K562 (cell line): ENCODE results near the gene DYNLT2B. TPM values are rescaled to one million over a fixed set of nuclear protein-coding genes. Genes with fewer than 3 reads are reported as not detected.
A peak's percentile ranks its signal among the peaks of the same experiment; 100 is the strongest.

Source experiments
- BACH1 ChIP-seq: fragments of 200-800 bp; sonication (Bioruptor generic); IDR thresholded peaks from 2 replicates; pipeline ENCODE4 v1.6.1; 2016; ENCODE audit warnings: missing genetic modification characterization, missing compliant biosample characterization
- DPF2 ChIP-seq: fragments of 450-650 bp; IDR thresholded peaks from 2 replicates; pipeline ENCODE4 v1.6.1; 2016
- IFI16 ChIP-seq: fragments of 250-450 bp; sonication (Bioruptor Pico); IDR thresholded peaks from 2 replicates; pipeline ENCODE4 v2.1.2; 2022; ENCODE audit warnings: mild to moderate bottlenecking, inconsistent platforms
- KDM5B ChIP-seq: fragments of 200-600 bp; sonication (generic); IDR thresholded peaks from 2 replicates; pipeline ENCODE4 v1.6.1; 2012; ENCODE audit warnings: low read depth, mild to moderate bottlenecking, moderate library complexity, low read length, control low read depth, inconsistent platforms; ENCODE audit not compliant: insufficient replicate concordance
- MTA1 ChIP-seq: fragments of 450-650 bp; IDR thresholded peaks from 2 replicates; pipeline ENCODE4 v1.6.1; 2017; ENCODE audit warnings: borderline replicate concordance
- NCOA6 ChIP-seq: fragments of 450-650 bp; IDR thresholded peaks from 2 replicates; pipeline ENCODE4 v1.6.1; 2017; ENCODE audit warnings: mild to moderate bottlenecking
- NFE2 ChIP-seq: IDR thresholded peaks from 2 replicates; pipeline ENCODE4 v1.6.1; 2014; ENCODE audit warnings: antibody characterized with exemption, low read depth
- NRF1 ChIP-seq, 2 experiments: fragments of 450-650 bp; IDR thresholded peaks in 1 of 2; conservative IDR thresholded peaks in 1 of 2; 2 replicates each; pipeline ENCODE4 v1.6.1; 2014; ENCODE audit warnings: mild to moderate bottlenecking in 2 of 2
- SMAD2 ChIP-seq: fragments of 150-350 bp; IDR thresholded peaks from 2 replicates; pipeline ENCODE4 v1.6.1; 2014; ENCODE audit warnings: low read depth, mild to moderate bottlenecking, low read length
- SNIP1 ChIP-seq: fragments of 450-650 bp; IDR thresholded peaks from 2 replicates; pipeline ENCODE4 v1.7.1; 2017; ENCODE audit warnings: low read depth, mild to moderate bottlenecking
- TEAD1 ChIP-seq, 2 experiments: fragments of 450-650 bp in 1 of 2; sonication (generic) in 1 of 2; formaldehyde crosslinking; IDR thresholded peaks; 2 replicates each; pipeline versions ENCODE4 v1.4.0 to v1.8.0; 2020 to 2022; ENCODE audit warnings: mild to moderate bottlenecking in 2 of 2, missing genetic modification reagents in 1 of 2
- TRIM24 ChIP-seq, 2 experiments: fragments of 450-650 bp; IDR thresholded peaks; 2 replicates each; pipeline ENCODE4 v1.6.1; 2016
- ZNF707 ChIP-seq: fragments of 250-450 bp; sonication (Bioruptor Pico); conservative IDR thresholded peaks from 2 replicates; pipeline ENCODE4 v1.8.0; 2022; ENCODE audit warnings: inconsistent platforms, mild to moderate bottlenecking, moderate library complexity
- polyA plus RNA-seq, 8 experiments: library from polyadenylated mRNA; depleted of rRNA in 4 of 8; stranded (reverse) in 5 of 8; unstranded in 3 of 8; fragments of >200 nt; fragmentation: Nextera tagmentation in 2 of 8; fragmentation: Illumina TruSeq in 1 of 8; extraction: Ambion mirVana in 2 of 8; extraction: Trizol in 1 of 8; gene quantifications; 2 replicates each; pipeline versions ENCODE4 v1.2.1 to v1.2.3, GENCODE V29; 2011 to 2014; ENCODE audit warnings: inconsistent platforms in 1 of 8, missing spikeins in 1 of 8
- total RNA-seq, 7 experiments: library from RNA; depleted of rRNA in 6 of 7; stranded (reverse); fragments of >200 nt in 6 of 7; fragmentation: Illumina TruSeq in 2 of 7; extraction: Trizol in 2 of 7; gene quantifications; 2 replicates each; pipeline versions ENCODE4 v1.2.1 to v1.2.3, GENCODE V29; 2011 to 2021; ENCODE audit warnings: low replicate concordance in 1 of 7
- TF ChIP-seq, protein P1 (sequence below), 2 experiments: IDR thresholded peaks in 1 of 2; conservative IDR thresholded peaks in 1 of 2; 2 replicates each; pipeline ENCODE4 v1.6.1; 2016; ENCODE audit warnings: low read depth in 2 of 2, mild to moderate bottlenecking in 1 of 2, missing compliant biosample characterization in 1 of 2, missing genetic modification characterization in 1 of 2, moderate library complexity in 1 of 2
- TF ChIP-seq, protein P2 (sequence below): sonication (generic); formaldehyde crosslinking; IDR thresholded peaks from 2 replicates; pipeline ENCODE4 v1.8.1; 2023; ENCODE audit warnings: mild to moderate bottlenecking, missing genetic modification reagents
- TF ChIP-seq, protein P3 (sequence below): fragments of 450-650 bp; IDR thresholded peaks from 2 replicates; pipeline ENCODE4 v1.6.1; 2014; ENCODE audit warnings: low read depth, mild to moderate bottlenecking, moderate library complexity, borderline replicate concordance
- TF ChIP-seq, protein P4 (sequence below): sonication (generic); formaldehyde crosslinking; IDR thresholded peaks from 2 replicates; pipeline ENCODE4 v1.8.0; 2022; ENCODE audit warnings: missing genetic modification reagents, mild to moderate bottlenecking, borderline replicate concordance
- TF ChIP-seq, protein P5 (sequence below): IDR thresholded peaks from 2 replicates; pipeline ENCODE4 v1.6.1; 2016; ENCODE audit warnings: missing genetic modification characterization, missing compliant biosample characterization

DYNLT2B gene
- total and polyA plus RNA-seq, 9 of the 15 experiments (the other 6 are each of a cell fraction or from before 2014, with no cell fraction given), result 6.5 to 19.9 (median 8.7) TPM

DNA sequence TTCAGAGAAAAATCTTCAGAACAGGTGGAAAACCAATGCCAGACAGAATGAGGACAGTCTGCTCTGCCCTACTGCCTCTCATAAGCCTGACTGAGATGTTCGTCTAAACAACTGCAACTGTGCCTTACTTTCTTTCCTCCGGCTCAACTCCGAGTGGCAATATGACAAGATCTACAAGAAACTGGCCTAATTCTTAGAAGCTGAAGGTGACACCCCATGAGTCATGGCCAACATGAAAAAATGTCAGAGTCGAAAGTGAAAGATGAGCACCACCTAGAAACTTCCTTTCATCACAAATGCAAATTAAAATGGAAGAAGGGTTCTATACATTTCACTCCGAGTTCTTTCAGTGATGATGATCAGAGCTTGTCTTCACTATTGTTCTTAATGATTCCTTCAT is 43.5 kb downstream of the DYNLT2B start (continued):
- TF ChIP-seq, protein P1, sequence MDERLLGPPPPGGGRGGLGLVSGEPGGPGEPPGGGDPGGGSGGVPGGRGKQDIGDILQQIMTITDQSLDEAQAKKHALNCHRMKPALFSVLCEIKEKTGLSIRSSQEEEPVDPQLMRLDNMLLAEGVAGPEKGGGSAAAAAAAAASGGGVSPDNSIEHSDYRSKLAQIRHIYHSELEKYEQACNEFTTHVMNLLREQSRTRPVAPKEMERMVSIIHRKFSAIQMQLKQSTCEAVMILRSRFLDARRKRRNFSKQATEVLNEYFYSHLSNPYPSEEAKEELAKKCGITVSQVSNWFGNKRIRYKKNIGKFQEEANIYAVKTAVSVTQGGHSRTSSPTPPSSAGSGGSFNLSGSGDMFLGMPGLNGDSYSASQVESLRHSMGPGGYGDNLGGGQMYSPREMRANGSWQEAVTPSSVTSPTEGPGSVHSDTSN (CRISPR knock-in tag; IDR thresholded peaks at IDR 0.05; ENCODE audit: low read depth), result no peak
- TF ChIP-seq, protein P1 (tag; conservative IDR thresholded peaks at IDR 0.05; ENCODE audit: low read depth), result peak; percentile 76
- TF ChIP-seq, protein P2, sequence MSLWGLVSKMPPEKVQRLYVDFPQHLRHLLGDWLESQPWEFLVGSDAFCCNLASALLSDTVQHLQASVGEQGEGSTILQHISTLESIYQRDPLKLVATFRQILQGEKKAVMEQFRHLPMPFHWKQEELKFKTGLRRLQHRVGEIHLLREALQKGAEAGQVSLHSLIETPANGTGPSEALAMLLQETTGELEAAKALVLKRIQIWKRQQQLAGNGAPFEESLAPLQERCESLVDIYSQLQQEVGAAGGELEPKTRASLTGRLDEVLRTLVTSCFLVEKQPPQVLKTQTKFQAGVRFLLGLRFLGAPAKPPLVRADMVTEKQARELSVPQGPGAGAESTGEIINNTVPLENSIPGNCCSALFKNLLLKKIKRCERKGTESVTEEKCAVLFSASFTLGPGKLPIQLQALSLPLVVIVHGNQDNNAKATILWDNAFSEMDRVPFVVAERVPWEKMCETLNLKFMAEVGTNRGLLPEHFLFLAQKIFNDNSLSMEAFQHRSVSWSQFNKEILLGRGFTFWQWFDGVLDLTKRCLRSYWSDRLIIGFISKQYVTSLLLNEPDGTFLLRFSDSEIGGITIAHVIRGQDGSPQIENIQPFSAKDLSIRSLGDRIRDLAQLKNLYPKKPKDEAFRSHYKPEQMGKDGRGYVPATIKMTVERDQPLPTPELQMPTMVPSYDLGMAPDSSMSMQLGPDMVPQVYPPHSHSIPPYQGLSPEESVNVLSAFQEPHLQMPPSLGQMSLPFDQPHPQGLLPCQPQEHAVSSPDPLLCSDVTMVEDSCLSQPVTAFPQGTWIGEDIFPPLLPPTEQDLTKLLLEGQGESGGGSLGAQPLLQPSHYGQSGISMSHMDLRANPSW (CRISPR knock-in tag), result no peak
- TF ChIP-seq, protein P3, sequence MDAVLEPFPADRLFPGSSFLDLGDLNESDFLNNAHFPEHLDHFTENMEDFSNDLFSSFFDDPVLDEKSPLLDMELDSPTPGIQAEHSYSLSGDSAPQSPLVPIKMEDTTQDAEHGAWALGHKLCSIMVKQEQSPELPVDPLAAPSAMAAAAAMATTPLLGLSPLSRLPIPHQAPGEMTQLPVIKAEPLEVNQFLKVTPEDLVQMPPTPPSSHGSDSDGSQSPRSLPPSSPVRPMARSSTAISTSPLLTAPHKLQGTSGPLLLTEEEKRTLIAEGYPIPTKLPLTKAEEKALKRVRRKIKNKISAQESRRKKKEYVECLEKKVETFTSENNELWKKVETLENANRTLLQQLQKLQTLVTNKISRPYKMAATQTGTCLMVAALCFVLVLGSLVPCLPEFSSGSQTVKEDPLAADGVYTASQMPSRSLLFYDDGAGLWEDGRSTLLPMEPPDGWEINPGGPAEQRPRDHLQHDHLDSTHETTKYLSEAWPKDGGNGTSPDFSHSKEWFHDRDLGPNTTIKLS, result peak; percentile 10; the same call in 1 of the 2 replicates
- TF ChIP-seq ZNF707 (CRISPR knock-in tag) (no peak), TEAD1 (CRISPR knock-in tag; IDR thresholded peaks at IDR 0.05) (no peak), TRIM24 (IDR thresholded peaks at IDR 0.05) (peak in 1 of 2 experiments; percentile 30; a peak in 1 of 4 replicates), MTA1 (no peak), IFI16 (CRISPR knock-in tag) (no peak), SMAD2 (no peak), BACH1 (tag) (0 out of 2 replicates have a peak, but pooled peaks have one; percentile 45), NRF1 (conservative IDR thresholded peaks at IDR 0.05 in 1 of 2, IDR thresholded peaks at IDR 0.05 in 1 of 2) (peak in 1 of 2 experiments; percentile 23; a peak in 1 of 4 replicates), SNIP1 (no peak), NCOA6 (no peak), NFE2 (0 out of 2 replicates have a peak, but pooled peaks have one; percentile 19), KDM5B (peak; percentile 32), DPF2 (peak; percentile 88)
- TF ChIP-seq, protein P4, sequence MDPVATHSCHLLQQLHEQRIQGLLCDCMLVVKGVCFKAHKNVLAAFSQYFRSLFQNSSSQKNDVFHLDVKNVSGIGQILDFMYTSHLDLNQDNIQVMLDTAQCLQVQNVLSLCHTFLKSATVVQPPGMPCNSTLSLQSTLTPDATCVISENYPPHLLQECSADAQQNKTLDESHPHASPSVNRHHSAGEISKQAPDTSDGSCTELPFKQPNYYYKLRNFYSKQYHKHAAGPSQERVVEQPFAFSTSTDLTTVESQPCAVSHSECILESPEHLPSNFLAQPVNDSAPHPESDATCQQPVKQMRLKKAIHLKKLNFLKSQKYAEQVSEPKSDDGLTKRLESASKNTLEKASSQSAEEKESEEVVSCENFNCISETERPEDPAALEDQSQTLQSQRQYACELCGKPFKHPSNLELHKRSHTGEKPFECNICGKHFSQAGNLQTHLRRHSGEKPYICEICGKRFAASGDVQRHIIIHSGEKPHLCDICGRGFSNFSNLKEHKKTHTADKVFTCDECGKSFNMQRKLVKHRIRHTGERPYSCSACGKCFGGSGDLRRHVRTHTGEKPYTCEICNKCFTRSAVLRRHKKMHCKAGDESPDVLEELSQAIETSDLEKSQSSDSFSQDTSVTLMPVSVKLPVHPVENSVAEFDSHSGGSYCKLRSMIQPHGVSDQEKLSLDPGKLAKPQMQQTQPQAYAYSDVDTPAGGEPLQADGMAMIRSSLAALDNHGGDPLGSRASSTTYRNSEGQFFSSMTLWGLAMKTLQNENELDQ, result no peak
- TF ChIP-seq, protein P5, sequence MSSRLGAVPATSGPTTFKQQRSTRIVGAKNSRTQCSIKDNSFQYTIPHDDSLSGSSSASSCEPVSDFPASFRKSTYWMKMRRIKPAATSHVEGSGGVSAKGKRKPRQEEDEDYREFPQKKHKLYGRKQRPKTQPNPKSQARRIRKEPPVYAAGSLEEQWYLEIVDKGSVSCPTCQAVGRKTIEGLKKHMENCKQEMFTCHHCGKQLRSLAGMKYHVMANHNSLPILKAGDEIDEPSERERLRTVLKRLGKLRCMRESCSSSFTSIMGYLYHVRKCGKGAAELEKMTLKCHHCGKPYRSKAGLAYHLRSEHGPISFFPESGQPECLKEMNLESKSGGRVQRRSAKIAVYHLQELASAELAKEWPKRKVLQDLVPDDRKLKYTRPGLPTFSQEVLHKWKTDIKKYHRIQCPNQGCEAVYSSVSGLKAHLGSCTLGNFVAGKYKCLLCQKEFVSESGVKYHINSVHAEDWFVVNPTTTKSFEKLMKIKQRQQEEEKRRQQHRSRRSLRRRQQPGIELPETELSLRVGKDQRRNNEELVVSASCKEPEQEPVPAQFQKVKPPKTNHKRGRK (tag), result no peak
